ENCODE results near the gene NPPB. TPM values are rescaled to one million over a fixed set of nuclear protein-coding genes. Genes with fewer than 3 reads are reported as not detected.
A peak's percentile ranks its signal among the peaks of the same experiment; 100 is the strongest.
"Not testable (repeated sequence)": the region's sequence is repeated elsewhere in the genome, so short reads cannot be mapped to it uniquely, and the experiment has no call there.

Gene NPPB
- polyA plus RNA-seq, 1 donor (not counting 4 experiments of a cell fraction or from before 2014, with no cell fraction given): not detected

GRCh38 chr1:11898831-11899467, 40.2 kb upstream of the NPPB start:
- Histone ChIP-seq H3K9me3 (ENCODE audit: control insufficient read depth, low read depth, low read length) (no peaks in the 10 kb centered on the region), H3K27ac (ENCODE audit: control insufficient read depth, insufficient read depth, low read length) (no peak overlapping the region), H3K9ac (ENCODE audit: control insufficient read depth, extremely low read depth, insufficient read depth, low read length) (no peak overlapping the region), H4K20me1 (ENCODE audit: control insufficient read depth, extremely low read depth, insufficient read depth, low read length) (no peaks in the 10 kb centered on the region), H3K4me2 (ENCODE audit: control insufficient read depth, extremely low read depth, insufficient read depth, low read depth, low read length) (no peak overlapping the region), H3K4me1 (ENCODE audit: control insufficient read depth, extremely low read depth, insufficient read depth, low read length) (peaks cover 3% of the 10 kb centered on the region), H3K79me2 (ENCODE audit: control insufficient read depth, insufficient read depth, low read length) (no peaks in the 10 kb centered on the region), H3K27me3 (ENCODE audit: control insufficient read depth, extremely low read depth, insufficient read depth, low read length) (peaks cover 23% of the 10 kb centered on the region), H3K36me3 (ENCODE audit: control insufficient read depth in 2 of 2, extremely low read depth in 1 of 2, insufficient read depth in 2 of 2, low read length in 2 of 2) (no peaks in the 10 kb centered on the region), H3K4me3 (ENCODE audit: control insufficient read depth in 2 of 3, extremely low read depth in 1 of 3, insufficient read depth in 2 of 3, low read depth in 1 of 3, low read length in 3 of 3) (no peak overlapping the region), H2AFZ (ENCODE audit: control insufficient read depth, low read length) (no peak overlapping the region), H3K9me1 (ENCODE audit: control insufficient read depth, extremely low read depth, insufficient read depth, low read length) (no peaks in the 10 kb centered on the region)
- TF ChIP-seq CTCF (optimal IDR thresholded peaks at IDR 0.05 in 1 of 3, IDR thresholded peaks at IDR 0.05 in 1 of 3, conservative IDR thresholded peaks at IDR 0.05 in 1 of 3; ENCODE audit: extremely low read depth in 1 of 3, insufficient read depth in 2 of 3, low read length in 3 of 3) (no peak), EZH2 (IDR thresholded peaks at IDR 0.05; ENCODE audit: low read length) (peak; percentile 37)
- DNase-seq (ENCODE audit: low read depth, low spot score) (no peak), FAIRE-seq (no peak)
- dilution Hi-C loops (cut with MboI; ENCODE audit: extremely low pct_ligation_motif_present, low sequenced_read_pairs): no loop called here

GRCh38 chr1:11898086-11898785, 39.5 kb upstream of the NPPB start:
- TF ChIP-seq EZH2 (IDR thresholded peaks at IDR 0.05; ENCODE audit: low read length) (no peak), CTCF (optimal IDR thresholded peaks at IDR 0.05 in 1 of 3, IDR thresholded peaks at IDR 0.05 in 1 of 3, conservative IDR thresholded peaks at IDR 0.05 in 1 of 3; ENCODE audit: extremely low read depth in 1 of 3, insufficient read depth in 2 of 3, low read length in 3 of 3) (no peak)

DNA sequence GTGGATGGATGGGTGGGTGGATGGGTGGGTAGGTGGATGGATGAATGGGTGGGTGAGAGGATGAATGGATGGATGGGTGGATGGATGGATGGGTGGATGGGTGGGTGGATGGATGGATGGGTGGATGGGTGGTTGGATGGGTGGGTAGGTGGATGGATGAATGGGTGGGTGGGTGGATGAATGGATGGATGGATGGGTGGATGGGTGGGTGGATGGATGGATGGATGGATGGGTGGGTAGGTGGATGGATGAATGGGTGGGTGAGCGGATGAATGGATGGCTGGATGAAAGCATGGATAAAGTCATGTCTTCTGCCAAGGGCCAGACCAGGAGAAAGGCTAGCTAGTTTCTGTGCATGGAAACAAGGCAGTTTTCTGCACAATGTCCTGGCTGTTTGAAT, 35.8 kb upstream of the NPPB start:
- H3K4me1 ChIP-seq (ENCODE audit: control insufficient read depth, extremely low read depth, insufficient read depth, low read length); H2AFZ ChIP-seq (ENCODE audit: control insufficient read depth, low read length); H3K9me1 ChIP-seq (ENCODE audit: control insufficient read depth, extremely low read depth, insufficient read depth, low read length); H3K79me2 ChIP-seq (ENCODE audit: control insufficient read depth, insufficient read depth, low read length); H4K20me1 ChIP-seq (ENCODE audit: control insufficient read depth, extremely low read depth, insufficient read depth, low read length); H3K27ac ChIP-seq (ENCODE audit: control insufficient read depth, insufficient read depth, low read length); H3K9ac ChIP-seq (ENCODE audit: control insufficient read depth, extremely low read depth, insufficient read depth, low read length); H3K9me3 ChIP-seq (ENCODE audit: control insufficient read depth, low read depth, low read length); FAIRE-seq; dilution Hi-C loops (cut with MboI; ENCODE audit: extremely low pct_ligation_motif_present, low sequenced_read_pairs); H3K4me3 ChIP-seq (ENCODE audit: control insufficient read depth in 2 of 3, extremely low read depth in 1 of 3, insufficient read depth in 2 of 3, low read depth in 1 of 3, low read length in 3 of 3); DNase-seq (ENCODE audit: low read depth, low spot score); H3K4me2 ChIP-seq (ENCODE audit: control insufficient read depth, extremely low read depth, insufficient read depth, low read depth, low read length); H3K36me3 ChIP-seq (ENCODE audit: control insufficient read depth in 2 of 2, extremely low read depth in 1 of 2, insufficient read depth in 2 of 2, low read length in 2 of 2): not testable (repeated sequence)
- H3K27me3 ChIP-seq (ENCODE audit: control insufficient read depth, extremely low read depth, insufficient read depth, low read length): peaks cover 21% of the 10 kb centered on the region

More at GRCh38 chr1:11898086-11898785, 39.5 kb upstream of the NPPB start:
- H3K36me3 ChIP-seq (ENCODE audit: control insufficient read depth in 2 of 2, extremely low read depth in 1 of 2, insufficient read depth in 2 of 2, low read length in 2 of 2): no peaks in the 10 kb centered on the region
- peaks cover 23% of the 10 kb centered on the region for H3K27me3 ChIP-seq (ENCODE audit: control insufficient read depth, extremely low read depth, insufficient read depth, low read length)
- DNase-seq (ENCODE audit: low read depth, low spot score) (no peak), FAIRE-seq (no peak)
- dilution Hi-C loops (cut with MboI; ENCODE audit: extremely low pct_ligation_motif_present, low sequenced_read_pairs): no loop called here
- peaks cover 3% of the 10 kb centered on the region for H3K4me1 ChIP-seq (ENCODE audit: control insufficient read depth, extremely low read depth, insufficient read depth, low read length)
- no peaks in the 10 kb centered on the region for H4K20me1 ChIP-seq (ENCODE audit: control insufficient read depth, extremely low read depth, insufficient read depth, low read length)
- H3K4me3 ChIP-seq (ENCODE audit: control insufficient read depth in 2 of 3, extremely low read depth in 1 of 3, insufficient read depth in 2 of 3, low read depth in 1 of 3, low read length in 3 of 3): no peak overlapping the region
- no peaks in the 10 kb centered on the region for H3K79me2 ChIP-seq (ENCODE audit: control insufficient read depth, insufficient read depth, low read length)
- H3K9me3 ChIP-seq (ENCODE audit: control insufficient read depth, low read depth, low read length): no peaks in the 10 kb centered on the region
- H3K27ac ChIP-seq (ENCODE audit: control insufficient read depth, insufficient read depth, low read length): no peak overlapping the region
- no peaks in the 10 kb centered on the region for H3K9me1 ChIP-seq (ENCODE audit: control insufficient read depth, extremely low read depth, insufficient read depth, low read length)
- no peak overlapping the region for H3K9ac ChIP-seq (ENCODE audit: control insufficient read depth, extremely low read depth, insufficient read depth, low read length)
- H3K4me2 ChIP-seq (ENCODE audit: control insufficient read depth, extremely low read depth, insufficient read depth, low read depth, low read length): no peak overlapping the region
- H2AFZ ChIP-seq (ENCODE audit: control insufficient read depth, low read length): no peak overlapping the region

Data from keratinocyte (primary cell).